ENCODE data around the gene NAPB.

The NAPB gene

GRCh38 chr20:23437126-23437899, 16.0 kb upstream of the NAPB start:
- no peak for DNase-seq

- DNase-seq = no peak
Observed at GRCh38 chr20:23436681-23437080, 15.4 kb upstream of the NAPB start.

GRCh38 chr20:23435626-23436539, 14.6 kb upstream of the NAPB start:
- no peak for DNase-seq

GRCh38 chr20:23434521-23435313, 13.4 kb upstream of the NAPB start:
- DNase-seq = no peak

- DNase-seq = no peak
Observed at GRCh38 chr20:23433628-23434027, 12.3 kb upstream of the NAPB start.

- no peak for DNase-seq
Observed at GRCh38 chr20:23425129-23425528, 3.8 kb upstream of the NAPB start.

GRCh38 chr20:23419995-23420901, 1.0 kb downstream of the NAPB start:
- DNase-seq = no peak

- DNase-seq = no peak
Observed at GRCh38 chr20:23419657-23419994, 1.7 kb downstream of the NAPB start.

GRCh38 chr20:23417861-23418260, 3.4 kb downstream of the NAPB start:
- no peak for DNase-seq

- DNase-seq = no peak
Observed at GRCh38 chr20:23415959-23416583, 5.2 kb downstream of the NAPB start.

GRCh38 chr20:23415555-23415954, 5.7 kb downstream of the NAPB start:
- DNase-seq = no peak

GRCh38 chr20:23414526-23415188, 6.6 kb downstream of the NAPB start:
- DNase-seq = no peak

- DNase-seq = no peak
Observed at GRCh38 chr20:23413862-23414422, 7.3 kb downstream of the NAPB start.

- no peak for DNase-seq
Observed at GRCh38 chr20:23412026-23412425, 9.3 kb downstream of the NAPB start.

GRCh38 chr20:23410916-23411695, 10.2 kb downstream of the NAPB start:
- DNase-seq = no peak

- DNase-seq = no peak
Observed at GRCh38 chr20:23409800-23410199, 11.5 kb downstream of the NAPB start.

GRCh38 chr20:23408957-23409356, 12.3 kb downstream of the NAPB start:
- no peak for DNase-seq

GRCh38 chr20:23407781-23408464, 13.4 kb downstream of the NAPB start:
- DNase-seq = no peak

- no peak for DNase-seq
Observed at GRCh38 chr20:23406880-23407279, 14.4 kb downstream of the NAPB start.
